GM10266 (cell line): ENCODE data around the gene KAZN.
"Not testable (repeated sequence)": the region's sequence is repeated elsewhere in the genome, so short reads cannot be mapped to it uniquely, and the experiment has no call there.

Experiments
- DNase-seq: peaks from one replicate; pipeline ENCODE4 v3.0.0; 2012; ENCODE audit errors: extremely low spot score
- TF ChIP-seq, protein P1 (sequence below): IDR thresholded peaks from 2 replicates; pipeline ENCODE4 v1.5.1; 2012; ENCODE audit warnings: mild to moderate bottlenecking, low read depth; ENCODE audit not compliant: control insufficient read depth, insufficient read depth; ENCODE audit errors: missing control alignments

Gene KAZN

DNA sequence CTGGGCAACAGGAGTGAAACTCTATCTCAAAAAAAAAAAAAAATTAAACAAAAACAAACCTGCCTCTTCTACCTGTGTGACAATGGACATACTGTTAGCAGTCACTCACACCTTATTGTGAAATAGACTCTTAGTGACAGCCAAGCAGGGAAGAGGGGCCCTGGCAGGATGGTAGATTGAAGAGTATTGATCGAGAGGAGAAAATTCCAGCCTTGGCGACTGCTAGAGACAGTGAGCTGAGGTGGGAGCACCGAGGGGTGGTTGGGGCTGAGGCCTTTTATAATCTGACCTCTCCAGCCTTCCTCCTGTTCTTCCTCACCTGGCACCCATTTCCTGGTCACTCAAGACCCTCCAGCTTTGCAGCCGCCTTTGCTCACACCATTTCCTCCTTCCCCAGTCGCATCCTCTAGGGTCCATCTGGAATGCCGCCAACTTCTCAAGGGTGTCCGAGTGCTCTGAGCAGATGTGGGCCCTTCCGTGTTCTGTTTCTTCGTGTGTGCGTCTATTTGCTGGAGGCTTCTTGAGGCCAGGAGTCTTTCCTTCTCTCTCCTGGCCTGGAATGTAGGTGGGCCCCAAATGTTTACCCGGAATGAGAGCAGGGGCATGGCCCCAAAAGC lies 358.2 kb downstream of the KAZN start:
- TF ChIP-seq, protein P1, sequence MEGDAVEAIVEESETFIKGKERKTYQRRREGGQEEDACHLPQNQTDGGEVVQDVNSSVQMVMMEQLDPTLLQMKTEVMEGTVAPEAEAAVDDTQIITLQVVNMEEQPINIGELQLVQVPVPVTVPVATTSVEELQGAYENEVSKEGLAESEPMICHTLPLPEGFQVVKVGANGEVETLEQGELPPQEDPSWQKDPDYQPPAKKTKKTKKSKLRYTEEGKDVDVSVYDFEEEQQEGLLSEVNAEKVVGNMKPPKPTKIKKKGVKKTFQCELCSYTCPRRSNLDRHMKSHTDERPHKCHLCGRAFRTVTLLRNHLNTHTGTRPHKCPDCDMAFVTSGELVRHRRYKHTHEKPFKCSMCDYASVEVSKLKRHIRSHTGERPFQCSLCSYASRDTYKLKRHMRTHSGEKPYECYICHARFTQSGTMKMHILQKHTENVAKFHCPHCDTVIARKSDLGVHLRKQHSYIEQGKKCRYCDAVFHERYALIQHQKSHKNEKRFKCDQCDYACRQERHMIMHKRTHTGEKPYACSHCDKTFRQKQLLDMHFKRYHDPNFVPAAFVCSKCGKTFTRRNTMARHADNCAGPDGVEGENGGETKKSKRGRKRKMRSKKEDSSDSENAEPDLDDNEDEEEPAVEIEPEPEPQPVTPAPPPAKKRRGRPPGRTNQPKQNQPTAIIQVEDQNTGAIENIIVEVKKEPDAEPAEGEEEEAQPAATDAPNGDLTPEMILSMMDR: no peak
- no peak for DNase-seq

DNA sequence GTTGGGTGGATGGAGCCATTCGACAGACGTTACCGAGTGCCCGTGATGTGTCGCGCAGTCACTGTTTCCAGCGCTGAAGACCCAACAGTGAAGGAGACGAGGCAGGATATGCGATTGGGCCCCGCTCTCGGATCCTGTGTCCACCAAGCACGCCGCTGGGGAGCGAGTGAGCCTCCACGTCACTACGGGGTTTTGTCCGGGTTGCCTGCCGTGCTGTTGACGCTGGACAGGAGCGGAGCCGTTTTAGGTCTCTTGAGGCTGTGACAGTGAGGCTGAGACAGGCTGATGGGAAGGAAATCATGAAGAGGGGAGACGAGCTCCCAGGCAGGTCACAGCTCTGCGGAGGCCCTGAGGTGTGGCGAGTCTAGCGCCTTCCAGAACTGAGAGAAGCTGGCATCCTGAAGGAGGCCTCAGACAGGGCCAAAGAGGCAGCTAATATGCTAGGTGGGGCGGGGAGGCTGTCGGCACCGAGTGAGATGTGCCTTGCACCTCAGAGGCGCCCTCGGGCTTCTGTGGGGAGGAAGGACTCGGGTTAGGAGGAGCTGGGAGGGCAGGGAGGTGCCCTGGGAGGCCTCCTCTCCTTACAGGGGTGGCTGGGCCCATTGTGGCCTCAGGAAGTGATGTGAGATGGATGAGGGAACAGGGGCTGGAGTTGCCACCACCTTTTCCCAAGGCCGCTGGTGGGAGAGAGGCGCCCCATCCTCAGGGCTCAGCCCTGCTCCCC lies 359.1 kb downstream of the KAZN start:
- DNase-seq: no peak
- TF ChIP-seq, protein P1: no peak

DNA sequence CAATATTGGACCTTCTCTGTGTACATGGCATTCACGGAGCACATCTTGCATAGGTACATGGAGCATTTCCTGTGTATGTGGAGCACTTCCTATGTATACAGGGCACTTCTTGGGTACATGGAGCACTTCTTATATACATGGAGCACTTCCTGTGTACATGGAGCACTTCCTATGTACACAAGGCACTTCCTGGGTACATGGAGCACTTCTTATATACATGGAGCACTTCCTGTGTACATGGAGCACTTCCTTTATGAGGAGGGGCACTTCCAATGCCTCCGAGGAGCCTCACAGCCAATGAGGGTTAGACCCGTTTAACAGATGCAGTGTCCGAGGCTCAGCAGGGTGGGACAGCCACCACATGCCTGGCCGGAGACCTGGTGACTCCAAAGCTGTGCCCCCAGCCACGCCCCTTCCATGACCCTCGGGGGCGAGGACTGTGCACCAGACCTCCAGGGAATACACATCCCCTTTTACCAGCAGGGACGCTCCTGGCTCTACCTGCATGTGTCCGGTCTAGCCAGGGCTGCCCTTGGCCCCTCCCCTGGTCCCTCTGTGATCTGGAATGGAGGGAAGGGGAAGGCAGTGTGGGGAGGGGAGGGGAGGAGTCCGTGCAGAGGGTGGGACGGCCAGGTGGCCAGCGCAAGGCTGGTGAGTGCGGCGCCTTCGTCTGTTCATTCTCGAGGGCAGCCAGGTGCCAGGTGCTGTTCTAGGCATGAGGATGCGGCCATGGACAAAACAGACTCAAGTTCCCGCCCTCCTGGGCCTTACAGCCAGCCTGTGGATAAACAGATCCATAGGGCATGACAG lies 360.0 kb downstream of the KAZN start:
- DNase-seq: no peak
- TF ChIP-seq, protein P1: no peak

DNA sequence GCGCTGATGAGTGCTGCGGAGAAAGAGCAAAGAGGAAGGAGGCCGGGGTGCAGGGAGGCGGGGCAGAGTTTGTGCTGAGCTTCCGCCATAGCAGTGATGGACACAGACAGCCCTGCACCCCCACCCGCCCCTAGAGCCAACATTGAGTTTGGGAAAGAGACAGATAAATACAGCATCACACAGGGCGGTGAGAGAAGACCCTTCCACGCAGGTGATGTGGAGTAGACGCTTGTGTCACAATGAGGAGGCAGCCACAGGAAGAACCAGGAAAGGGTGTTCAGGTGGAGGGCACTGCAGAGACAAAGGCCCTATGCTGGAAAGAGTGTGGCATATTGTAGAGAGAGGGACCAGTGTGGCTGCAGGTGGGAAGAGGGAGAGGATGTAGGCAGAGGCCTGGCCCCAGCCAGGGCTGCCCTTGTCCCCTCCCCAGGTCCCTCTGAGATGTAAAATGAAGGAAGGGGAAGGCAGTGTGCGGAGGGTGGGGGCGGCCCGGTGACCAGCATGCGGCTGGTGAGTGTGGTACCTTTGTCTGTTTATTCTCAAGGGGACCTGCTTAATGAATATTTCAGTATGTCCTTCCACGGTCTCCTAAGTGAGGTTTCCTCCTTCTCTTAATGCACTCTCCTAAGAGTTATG lies 360.7 kb downstream of the KAZN start:
- DNase-seq: no peak
- TF ChIP-seq, protein P1: no peak

DNA sequence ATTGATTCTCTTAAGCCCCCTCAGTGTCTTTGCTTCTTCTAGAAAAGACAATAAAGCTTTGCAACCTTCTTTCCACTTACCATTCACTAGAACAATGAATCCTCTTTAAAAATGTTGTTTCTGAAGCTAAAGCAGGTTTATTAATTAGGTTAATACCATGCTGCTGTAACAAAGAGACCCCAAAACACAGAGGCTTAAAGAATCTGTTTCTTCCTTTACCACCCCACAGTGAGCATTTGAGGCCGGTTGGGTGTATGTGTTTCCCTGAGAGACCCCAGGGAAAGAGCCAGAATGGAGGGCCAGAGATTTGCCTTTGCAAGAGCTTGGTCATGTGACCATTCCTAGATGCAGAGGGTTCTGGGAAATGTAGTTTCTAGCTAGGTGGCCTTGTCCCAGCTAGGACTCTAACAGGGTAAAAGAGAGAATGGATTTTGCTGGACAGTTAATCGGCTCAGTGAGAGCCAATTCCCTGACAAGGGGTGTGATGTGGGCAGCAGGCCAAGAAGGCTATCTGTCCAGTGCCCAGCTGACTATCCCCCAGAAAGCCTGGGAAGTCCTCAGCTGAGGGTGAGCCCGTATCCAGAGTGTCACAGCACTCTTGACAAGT lies 363.3 kb downstream of the KAZN start:
- TF ChIP-seq, protein P1: no peak
- no peak for DNase-seq

DNA sequence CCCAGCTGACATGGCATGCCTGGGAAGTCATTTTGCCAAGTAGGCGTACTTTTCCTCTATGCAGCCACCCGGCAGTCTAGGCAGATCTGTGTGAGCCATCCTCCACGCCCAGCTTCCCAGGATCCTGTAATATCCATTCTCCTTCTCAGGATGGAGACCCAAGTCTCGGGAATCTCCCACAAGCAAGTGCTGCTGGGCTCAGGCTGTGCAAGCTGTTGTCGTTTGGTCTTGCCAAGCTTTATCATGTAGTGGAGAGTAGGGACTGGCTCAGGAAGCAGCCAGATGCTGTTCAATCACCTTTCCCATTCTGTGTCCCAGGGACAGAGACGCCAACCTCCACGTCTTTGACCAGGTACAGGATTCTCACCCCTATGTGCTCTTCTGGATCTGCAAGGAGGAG lies 363.9 kb downstream of the KAZN start:
- DNase-seq: no peak
- TF ChIP-seq, protein P1: no peak

DNA sequence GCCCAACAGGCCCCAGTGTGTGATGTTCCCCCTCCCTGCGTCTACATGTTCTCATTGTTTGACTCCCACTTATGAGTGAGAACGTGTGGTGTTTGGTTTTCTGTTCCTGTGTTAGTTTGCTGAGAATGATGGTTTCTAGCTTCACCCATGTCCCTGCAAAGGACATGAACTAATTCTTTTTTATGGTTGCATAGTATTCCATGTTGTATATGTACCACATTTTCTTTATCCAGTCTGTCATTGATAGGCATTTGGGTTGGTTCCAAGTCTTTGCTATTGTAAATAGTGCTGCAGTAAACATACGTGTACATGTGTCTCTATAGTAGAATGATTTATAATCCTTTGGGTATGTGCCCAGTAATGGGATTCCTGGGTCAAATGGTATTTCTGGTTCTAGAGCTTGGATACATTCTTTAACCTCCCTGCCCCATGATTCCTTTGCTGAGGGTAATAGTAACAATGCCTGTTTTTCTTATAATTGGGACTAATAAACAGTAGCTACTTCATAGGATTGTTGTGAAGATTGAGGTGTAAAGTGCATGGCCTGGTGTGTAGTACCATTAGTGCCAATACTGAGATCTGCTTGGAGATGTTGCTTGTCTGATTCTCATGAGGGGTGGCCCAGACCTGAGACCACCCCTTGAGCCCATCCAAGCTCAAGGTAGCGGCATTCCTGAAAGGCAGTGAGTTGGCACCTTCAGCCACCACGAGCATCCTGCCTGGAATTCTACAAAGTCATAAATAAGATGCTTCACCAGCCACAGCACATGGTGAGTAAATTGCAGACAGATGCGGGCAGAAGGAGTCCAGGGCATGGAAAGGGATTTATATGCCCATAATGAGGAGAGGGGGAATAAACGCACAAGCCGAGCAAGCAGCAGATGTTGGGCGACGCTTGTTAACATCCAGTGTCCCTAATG lies 365.6 kb downstream of the KAZN start:
- not testable (repeated sequence) for DNase-seq
